Measurements from ENCODE around the gene FGF5.
"Not testable (repeated sequence)": the region's sequence is repeated elsewhere in the genome, so short reads cannot be mapped to it uniquely, and the experiment has no call there.

Gene FGF5

GRCh38 chr4:80266253-80266901 lies at the start of gene FGF5:
Gene FGF5 (plus strand): TSS chr4:80266664. CDS start chr4:80266825, 161 bp downstream.
- DNase-seq, result peak; percentile 18

- DNase-seq, result no peak
These were observed 47.0 kb upstream of the FGF5 start for GRCh38 chr4:80219301-80220025.

- no peak for DNase-seq
These were observed 45.8 kb upstream of the FGF5 start for GRCh38 chr4:80220711-80221110.

- DNase-seq, result no peak
These were observed 45.3 kb upstream of the FGF5 start for GRCh38 chr4:80221161-80221560.

- DNase-seq, result no peak
These were observed 40.9 kb upstream of the FGF5 start for GRCh38 chr4:80225595-80225994.

GRCh38 chr4:80226094-80226493 lies 40.4 kb upstream of the FGF5 start:
- DNase-seq, result no peak

GRCh38 chr4:80228460-80228859 lies 38.0 kb upstream of the FGF5 start:
- DNase-seq, result no peak

GRCh38 chr4:80229128-80229527 lies 37.3 kb upstream of the FGF5 start:
- no peak for DNase-seq

- DNase-seq, result no peak
These were observed 36.9 kb upstream of the FGF5 start for GRCh38 chr4:80229590-80229989.

- DNase-seq, result no peak
These were observed 35.3 kb upstream of the FGF5 start for GRCh38 chr4:80231180-80231579.

GRCh38 chr4:80232707-80233370 lies 33.6 kb upstream of the FGF5 start:
- DNase-seq, result no peak

GRCh38 chr4:80233390-80233789 lies 33.1 kb upstream of the FGF5 start:
- no peak for DNase-seq

- DNase-seq, result no peak
These were observed 31.0 kb upstream of the FGF5 start for GRCh38 chr4:80235451-80235850.

GRCh38 chr4:80237992-80238391 lies 28.5 kb upstream of the FGF5 start:
- no peak for DNase-seq

- no peak for DNase-seq
These were observed 26.8 kb upstream of the FGF5 start for GRCh38 chr4:80239480-80240150.

- no peak for DNase-seq
These were observed 25.5 kb upstream of the FGF5 start for GRCh38 chr4:80240976-80241375.

GRCh38 chr4:80243274-80244018 lies 23.0 kb upstream of the FGF5 start:
- DNase-seq, result no peak

GRCh38 chr4:80247484-80247883 lies 19.0 kb upstream of the FGF5 start:
- not testable (repeated sequence) for DNase-seq

- no peak for DNase-seq
These were observed 17.3 kb upstream of the FGF5 start for GRCh38 chr4:80249144-80249543.

GRCh38 chr4:80252427-80252826 lies 14.0 kb upstream of the FGF5 start:
- DNase-seq, result no peak

- no peak for DNase-seq
These were observed 13.5 kb upstream of the FGF5 start for GRCh38 chr4:80252953-80253352.

- DNase-seq, result no peak
These were observed 13.0 kb upstream of the FGF5 start for GRCh38 chr4:80253510-80253909.

GRCh38 chr4:80254114-80254513 lies 12.3 kb upstream of the FGF5 start:
- DNase-seq, result no peak

Data from activated naive CD4-positive, alpha-beta T cell treated with Interleukin-2 at 50 U/mL for 16 hours (primary cell).